Neural cell (in vitro differentiated cells): ENCODE measurements around the gene ZNF107. TPM values are rescaled to one million over a fixed set of nuclear protein-coding genes. Genes with fewer than 3 reads are reported as not detected.

Experiments
- H2AFZ ChIP-seq: fragments of 200-600, 300-800 bp; sonication (generic), shearing (Covaris generic); 2 replicates; pipeline ENCODE4 v1.6.0; 2014; ENCODE audit warnings: low read depth, mild to moderate bottlenecking, antibody characterized with exemption, low read length, moderate library complexity
- H3F3A ChIP-seq: fragments of 200-600 bp; shearing (Covaris generic); 2 replicates; pipeline ENCODE4 v1.6.1; 2016; ENCODE audit warnings: mild to moderate bottlenecking, moderate library complexity, mixed read lengths, antibody characterized with exemption, low read length; ENCODE audit not compliant: insufficient read depth, poor library complexity, severe bottlenecking
- H3K27ac ChIP-seq: fragments of 200-600, 300-800 bp; sonication (generic), shearing (Covaris generic); 2 replicates; pipeline ENCODE4 v1.5.1; 2014; ENCODE audit warnings: mild to moderate bottlenecking, low read length, moderate library complexity
- H3K27me3 ChIP-seq: fragments of 300-800, 200-600 bp; sonication (generic), shearing (Covaris generic); 2 replicates; pipeline ENCODE4 v1.6.0; 2014; ENCODE audit warnings: mild to moderate bottlenecking, low read depth, low read length, moderate library complexity; ENCODE audit not compliant: insufficient read depth
- H3K36me3 ChIP-seq: fragments of 300-800, 200-600 bp; sonication (generic), shearing (Covaris generic); 2 replicates; pipeline ENCODE4 v1.5.1; 2014; ENCODE audit warnings: mild to moderate bottlenecking, antibody characterized with exemption, low read length, moderate library complexity; ENCODE audit not compliant: insufficient read depth
- H3K4me2 ChIP-seq: fragments of 300-800, 200-600 bp; sonication (generic), shearing (Covaris generic); 2 replicates; pipeline ENCODE4 v1.6.0; 2014; ENCODE audit warnings: mild to moderate bottlenecking, low read length
- H3K4me3 ChIP-seq: fragments of 300-800, 200-600 bp; sonication (generic), shearing (Covaris generic); 2 replicates; pipeline ENCODE4 v1.5.1; 2014; ENCODE audit warnings: mild to moderate bottlenecking, low read length, moderate library complexity
- H3K79me2 ChIP-seq: fragments of 200-600 bp; shearing (Covaris generic); replicated peaks from 2 replicates; pipeline ENCODE4 v1.6.0; 2014; ENCODE audit warnings: mild to moderate bottlenecking, low read length, moderate library complexity; ENCODE audit not compliant: insufficient read depth
- H3K9ac ChIP-seq: fragments of 300-800, 200-600 bp; sonication (generic), shearing (Covaris generic); 2 replicates; pipeline ENCODE4 v1.6.1; 2016; ENCODE audit warnings: mild to moderate bottlenecking, low read length, mixed read lengths
- H3K9me2 ChIP-seq: fragments of 200-600 bp; shearing (Covaris generic); 2 replicates; pipeline ENCODE4 v1.6.1; 2016; ENCODE audit warnings: mild to moderate bottlenecking, low read length, mixed read lengths; ENCODE audit not compliant: insufficient read depth
- H3K9me3 ChIP-seq: fragments of 200-600, 300-800 bp; sonication (generic), shearing (Covaris generic); 2 replicates; pipeline ENCODE4 v1.6.1; 2016; ENCODE audit warnings: mild to moderate bottlenecking, mixed run types, low read length, moderate library complexity, mixed read lengths
- H4K20me1 ChIP-seq: fragments of 200-600 bp; shearing (Covaris generic); 2 replicates; pipeline ENCODE4 v1.6.1; 2016; ENCODE audit warnings: mild to moderate bottlenecking, mixed run types; ENCODE audit not compliant: insufficient read depth
- EP300 ChIP-seq: fragments of 450-650 bp; conservative IDR thresholded peaks from 2 replicates; pipeline ENCODE4 v1.6.1; 2014; ENCODE audit warnings: antibody characterized with exemption, mild to moderate bottlenecking, moderate library complexity; ENCODE audit not compliant: poor library complexity, severe bottlenecking
- EZH2 ChIP-seq: fragments of 200-600, 300-800 bp; shearing (Covaris generic), sonication (generic); IDR thresholded peaks from 2 replicates; pipeline ENCODE4 v1.6.1; 2014; ENCODE audit warnings: antibody characterized with exemption, low read length, borderline replicate concordance, mild to moderate bottlenecking; ENCODE audit not compliant: insufficient read depth, poor library complexity, severe bottlenecking
- MXI1 ChIP-seq: fragments of 450-650 bp; conservative IDR thresholded peaks from 2 replicates; pipeline ENCODE4 v1.6.1; 2014; ENCODE audit warnings: antibody characterized with exemption, mild to moderate bottlenecking; ENCODE audit not compliant: poor library complexity, severe bottlenecking
- POLR2AphosphoS5 ChIP-seq: IDR thresholded peaks from 2 replicates; pipeline ENCODE4 v1.6.1; 2012
- RAD21 ChIP-seq: fragments of 450-650 bp; conservative IDR thresholded peaks from 2 replicates; pipeline ENCODE4 v1.6.1; 2014; ENCODE audit warnings: antibody characterized with exemption, mild to moderate bottlenecking, moderate library complexity
- SMC3 ChIP-seq: fragments of 450-650 bp; conservative IDR thresholded peaks from 2 replicates; pipeline ENCODE4 v1.6.1; 2014; ENCODE audit warnings: antibody characterized with exemption, mild to moderate bottlenecking, moderate library complexity; ENCODE audit not compliant: poor library complexity
- TAF1 ChIP-seq: IDR thresholded peaks from 2 replicates; pipeline ENCODE4 v1.6.1; 2012; ENCODE audit warnings: low read depth
- polyA plus RNA-seq: library from polyadenylated mRNA; depleted of rRNA; stranded (reverse); fragments of >200 nt; gene quantifications from 2 replicates; pipeline ENCODE4 v1.2.3, GENCODE V29; 2014
- TF ChIP-seq, protein P1 (sequence below): fragments of 450-650 bp; IDR thresholded peaks from 2 replicates; pipeline ENCODE4 v1.5.1; 2014; ENCODE audit warnings: antibody characterized with exemption, mild to moderate bottlenecking, moderate library complexity; ENCODE audit not compliant: poor library complexity, severe bottlenecking
- TF ChIP-seq, protein P2 (sequence below): IDR thresholded peaks from 2 replicates; pipeline ENCODE4 v1.6.1; 2012; ENCODE audit warnings: borderline replicate concordance

Gene ZNF107
- polyA plus RNA-seq, 1 donor from 2014 or later, result 7.9 TPM

GRCh38 chr7:64753032-64753431, 87.1 kb downstream of the ZNF107 start:
- H3K4me2 ChIP-seq, result no peak overlapping the region
- H3K27ac ChIP-seq, result no peak overlapping the region
- H3K9me3 ChIP-seq, result peaks cover 3% of the 10 kb centered on the region
- no peak overlapping the region for H3K9ac ChIP-seq
- H3K27me3 ChIP-seq, result no peaks in the 10 kb centered on the region
- no peaks in the 10 kb centered on the region for H4K20me1 ChIP-seq
- no peaks in the 10 kb centered on the region for H3K36me3 ChIP-seq
- no peak overlapping the region for H3K4me3 ChIP-seq
- TF ChIP-seq EZH2 (no peak), EP300 (no peak), MXI1 (no peak), SMC3 (no peak), TAF1 (no peak), POLR2AphosphoS5 (no peak), RAD21 (no peak)
- TF ChIP-seq, protein P1, sequence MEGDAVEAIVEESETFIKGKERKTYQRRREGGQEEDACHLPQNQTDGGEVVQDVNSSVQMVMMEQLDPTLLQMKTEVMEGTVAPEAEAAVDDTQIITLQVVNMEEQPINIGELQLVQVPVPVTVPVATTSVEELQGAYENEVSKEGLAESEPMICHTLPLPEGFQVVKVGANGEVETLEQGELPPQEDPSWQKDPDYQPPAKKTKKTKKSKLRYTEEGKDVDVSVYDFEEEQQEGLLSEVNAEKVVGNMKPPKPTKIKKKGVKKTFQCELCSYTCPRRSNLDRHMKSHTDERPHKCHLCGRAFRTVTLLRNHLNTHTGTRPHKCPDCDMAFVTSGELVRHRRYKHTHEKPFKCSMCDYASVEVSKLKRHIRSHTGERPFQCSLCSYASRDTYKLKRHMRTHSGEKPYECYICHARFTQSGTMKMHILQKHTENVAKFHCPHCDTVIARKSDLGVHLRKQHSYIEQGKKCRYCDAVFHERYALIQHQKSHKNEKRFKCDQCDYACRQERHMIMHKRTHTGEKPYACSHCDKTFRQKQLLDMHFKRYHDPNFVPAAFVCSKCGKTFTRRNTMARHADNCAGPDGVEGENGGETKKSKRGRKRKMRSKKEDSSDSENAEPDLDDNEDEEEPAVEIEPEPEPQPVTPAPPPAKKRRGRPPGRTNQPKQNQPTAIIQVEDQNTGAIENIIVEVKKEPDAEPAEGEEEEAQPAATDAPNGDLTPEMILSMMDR, result no peak
- TF ChIP-seq, protein P2, sequence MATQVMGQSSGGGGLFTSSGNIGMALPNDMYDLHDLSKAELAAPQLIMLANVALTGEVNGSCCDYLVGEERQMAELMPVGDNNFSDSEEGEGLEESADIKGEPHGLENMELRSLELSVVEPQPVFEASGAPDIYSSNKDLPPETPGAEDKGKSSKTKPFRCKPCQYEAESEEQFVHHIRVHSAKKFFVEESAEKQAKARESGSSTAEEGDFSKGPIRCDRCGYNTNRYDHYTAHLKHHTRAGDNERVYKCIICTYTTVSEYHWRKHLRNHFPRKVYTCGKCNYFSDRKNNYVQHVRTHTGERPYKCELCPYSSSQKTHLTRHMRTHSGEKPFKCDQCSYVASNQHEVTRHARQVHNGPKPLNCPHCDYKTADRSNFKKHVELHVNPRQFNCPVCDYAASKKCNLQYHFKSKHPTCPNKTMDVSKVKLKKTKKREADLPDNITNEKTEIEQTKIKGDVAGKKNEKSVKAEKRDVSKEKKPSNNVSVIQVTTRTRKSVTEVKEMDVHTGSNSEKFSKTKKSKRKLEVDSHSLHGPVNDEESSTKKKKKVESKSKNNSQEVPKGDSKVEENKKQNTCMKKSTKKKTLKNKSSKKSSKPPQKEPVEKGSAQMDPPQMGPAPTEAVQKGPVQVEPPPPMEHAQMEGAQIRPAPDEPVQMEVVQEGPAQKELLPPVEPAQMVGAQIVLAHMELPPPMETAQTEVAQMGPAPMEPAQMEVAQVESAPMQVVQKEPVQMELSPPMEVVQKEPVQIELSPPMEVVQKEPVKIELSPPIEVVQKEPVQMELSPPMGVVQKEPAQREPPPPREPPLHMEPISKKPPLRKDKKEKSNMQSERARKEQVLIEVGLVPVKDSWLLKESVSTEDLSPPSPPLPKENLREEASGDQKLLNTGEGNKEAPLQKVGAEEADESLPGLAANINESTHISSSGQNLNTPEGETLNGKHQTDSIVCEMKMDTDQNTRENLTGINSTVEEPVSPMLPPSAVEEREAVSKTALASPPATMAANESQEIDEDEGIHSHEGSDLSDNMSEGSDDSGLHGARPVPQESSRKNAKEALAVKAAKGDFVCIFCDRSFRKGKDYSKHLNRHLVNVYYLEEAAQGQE, result no peak
- H2AFZ ChIP-seq, result no peak overlapping the region
- no peaks in the 10 kb centered on the region for H3K79me2 ChIP-seq
- H3K9me2 ChIP-seq, result no peaks in the 10 kb centered on the region
- no peaks in the 10 kb centered on the region for H3F3A ChIP-seq

DNA sequence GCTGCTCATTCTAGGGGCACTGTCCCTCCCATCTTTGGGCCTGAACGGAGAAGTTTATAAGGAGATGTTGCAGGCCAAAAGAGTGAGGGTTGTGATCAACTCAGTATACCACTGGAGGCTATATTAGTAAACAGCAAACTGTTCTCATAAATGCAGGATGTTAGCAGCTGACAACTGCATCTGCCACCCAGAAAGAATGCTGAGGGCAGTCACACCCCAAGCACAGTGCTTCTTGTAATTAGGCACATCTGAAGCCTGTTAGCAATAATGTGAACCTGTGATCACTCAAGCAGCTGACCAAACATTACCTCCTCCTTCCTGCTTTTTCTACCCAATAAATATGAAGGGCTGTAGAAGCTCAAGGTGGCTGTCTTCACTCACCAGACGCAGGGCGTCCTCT, 89.9 kb downstream of the ZNF107 start:
- H2AFZ ChIP-seq, result no peak overlapping the region
- no peak overlapping the region for H3K4me2 ChIP-seq
- H3K9ac ChIP-seq, result no peak overlapping the region
- no peaks in the 10 kb centered on the region for H3F3A ChIP-seq
- no peaks in the 10 kb centered on the region for H3K79me2 ChIP-seq
- H3K9me2 ChIP-seq, result no peaks in the 10 kb centered on the region
- no peaks in the 10 kb centered on the region for H4K20me1 ChIP-seq
- H3K4me3 ChIP-seq, result no peak overlapping the region
- H3K27me3 ChIP-seq, result no peaks in the 10 kb centered on the region
- TF ChIP-seq POLR2AphosphoS5 (no peak), MXI1 (no peak), EP300 (no peak), EZH2 (no peak), TAF1 (no peak), RAD21 (no peak), SMC3 (no peak)
- TF ChIP-seq, protein P1, result no peak
- TF ChIP-seq, protein P2, result no peak
- no peaks in the 10 kb centered on the region for H3K9me3 ChIP-seq
- no peaks in the 10 kb centered on the region for H3K36me3 ChIP-seq
- H3K27ac ChIP-seq, result no peak overlapping the region
